ENCODE measurements around the gene SFRP2.
A peak's percentile ranks its signal among the peaks of the same experiment; 100 is the strongest.

The SFRP2 gene

DNA sequence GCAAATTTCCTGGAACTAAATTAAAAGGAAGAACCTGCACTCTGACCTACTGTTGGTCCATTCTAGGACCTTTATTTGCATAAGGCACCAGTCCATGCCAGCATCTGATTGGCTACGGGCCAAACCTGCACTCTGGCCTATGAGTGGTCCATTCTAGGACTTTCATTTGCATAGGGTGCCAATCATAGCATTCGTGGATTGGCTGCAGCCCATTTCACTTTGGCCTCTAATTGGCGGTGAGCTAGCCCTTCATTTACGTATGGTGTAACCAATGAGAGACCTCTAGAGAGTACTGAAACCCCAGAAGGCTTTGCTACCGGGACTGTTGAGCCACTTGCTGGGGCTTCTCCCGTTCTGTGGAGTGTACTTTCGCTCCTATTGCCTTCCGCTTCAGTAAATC, 23.0 kb downstream of the SFRP2 start:
- no peak for DNase-seq

DNA sequence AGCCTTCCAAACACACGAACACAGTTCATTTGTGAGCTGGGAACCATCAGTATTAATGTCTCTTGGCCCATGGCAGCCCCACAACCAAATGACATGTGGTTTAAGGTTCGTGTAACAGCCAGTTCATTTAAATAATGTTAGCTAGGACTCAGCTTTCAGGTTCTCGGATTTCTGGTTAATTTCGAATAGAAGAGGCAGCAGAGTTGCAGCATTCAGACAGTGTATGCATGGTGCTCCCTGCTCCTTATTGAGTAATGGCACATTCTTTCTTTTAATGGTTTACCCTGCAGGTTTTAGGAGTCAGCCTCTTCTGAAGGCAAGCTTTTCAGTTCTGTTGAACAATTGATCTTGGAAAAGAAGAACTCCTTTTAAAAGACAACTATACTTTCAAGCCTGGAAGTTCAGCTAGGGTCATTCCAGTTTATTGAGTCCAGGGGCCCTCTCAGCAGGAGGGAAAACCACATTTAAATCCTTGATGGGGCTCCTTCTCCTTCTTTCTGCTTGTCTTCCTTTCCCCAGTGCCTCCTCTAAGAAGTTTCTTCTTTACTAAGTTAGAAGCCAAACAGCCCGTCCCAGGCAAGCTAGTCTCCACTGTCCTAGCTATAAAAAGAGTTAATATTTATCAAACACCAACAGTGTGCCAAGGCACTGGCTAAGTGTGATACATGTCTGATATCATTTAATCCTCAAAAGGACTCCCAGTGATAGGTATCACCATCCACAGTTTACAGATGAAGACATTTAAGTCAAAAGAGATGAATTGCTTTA, 24.1 kb downstream of the SFRP2 start:
- no peak for DNase-seq

DNA sequence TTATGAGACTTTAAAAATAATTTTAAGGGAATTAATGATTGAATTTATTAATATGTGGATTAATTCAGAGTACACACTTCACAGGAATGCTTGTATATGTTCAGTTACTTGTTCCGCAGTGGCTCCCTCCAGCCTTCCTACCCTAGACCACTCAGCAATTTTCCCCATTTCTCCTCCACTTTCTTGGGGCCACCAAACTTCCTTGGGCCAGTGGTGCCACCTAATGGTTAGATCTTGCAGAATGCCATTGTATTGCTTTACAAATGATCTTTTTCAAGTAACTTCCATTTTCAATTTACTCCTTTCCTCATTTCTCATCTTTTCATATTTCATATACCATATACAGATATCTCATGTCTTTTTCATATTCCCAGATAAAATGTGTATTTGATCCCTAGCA, 25.5 kb downstream of the SFRP2 start:
- no peak for DNase-seq

DNA sequence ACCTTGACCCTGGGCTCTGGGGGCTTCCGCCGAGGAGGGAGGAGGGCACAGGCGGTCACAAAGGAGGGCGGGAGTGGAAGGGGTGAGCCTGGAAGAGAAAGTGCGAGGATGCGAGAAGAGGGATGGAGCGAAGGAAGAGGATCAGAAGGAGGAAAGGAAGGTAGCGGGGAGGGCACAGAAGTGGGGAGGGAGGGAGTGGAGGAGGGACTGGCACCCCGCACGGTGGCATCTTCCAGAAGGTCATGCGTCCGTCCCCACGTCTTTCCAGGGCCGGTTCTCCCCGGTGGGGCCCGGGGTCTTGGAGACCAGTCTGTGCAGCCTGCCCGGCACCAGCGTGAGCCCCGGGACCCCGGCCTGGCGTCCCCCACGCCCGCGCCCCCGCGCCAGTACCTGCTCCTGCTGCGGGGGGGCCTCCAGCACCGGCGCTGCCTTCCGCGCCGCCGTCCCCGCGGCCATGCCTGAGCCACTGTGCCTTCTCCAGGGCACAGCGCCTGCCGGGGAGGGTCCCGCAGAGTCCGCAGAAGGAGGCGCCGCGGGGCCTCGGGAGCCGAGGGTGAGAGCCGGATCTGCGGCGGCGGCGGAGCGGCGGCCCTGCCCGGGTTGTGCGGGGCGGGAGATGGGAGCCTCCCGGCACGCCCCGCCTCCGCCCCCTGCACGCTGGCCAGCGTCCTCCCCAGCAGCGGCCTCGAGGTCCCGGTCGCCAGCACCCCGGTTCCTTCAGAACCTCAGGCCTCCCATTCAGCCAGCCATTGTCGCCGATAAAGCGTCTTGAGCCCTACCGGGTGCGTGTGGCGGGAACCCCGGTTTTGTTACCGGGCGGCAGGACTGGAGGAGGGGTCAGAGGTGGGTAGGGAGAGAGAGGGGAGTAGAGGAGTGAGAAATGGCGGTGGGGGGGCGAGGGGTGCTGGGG, 29.2 kb downstream of the SFRP2 start, which contains the start of gene RNF175:
TSS of gene RNF175 (minus strand) at position 618 of the 910 bp plus-strand sequence. CDS start at position 456, 162 bp downstream.
- no peak for DNase-seq

DNA sequence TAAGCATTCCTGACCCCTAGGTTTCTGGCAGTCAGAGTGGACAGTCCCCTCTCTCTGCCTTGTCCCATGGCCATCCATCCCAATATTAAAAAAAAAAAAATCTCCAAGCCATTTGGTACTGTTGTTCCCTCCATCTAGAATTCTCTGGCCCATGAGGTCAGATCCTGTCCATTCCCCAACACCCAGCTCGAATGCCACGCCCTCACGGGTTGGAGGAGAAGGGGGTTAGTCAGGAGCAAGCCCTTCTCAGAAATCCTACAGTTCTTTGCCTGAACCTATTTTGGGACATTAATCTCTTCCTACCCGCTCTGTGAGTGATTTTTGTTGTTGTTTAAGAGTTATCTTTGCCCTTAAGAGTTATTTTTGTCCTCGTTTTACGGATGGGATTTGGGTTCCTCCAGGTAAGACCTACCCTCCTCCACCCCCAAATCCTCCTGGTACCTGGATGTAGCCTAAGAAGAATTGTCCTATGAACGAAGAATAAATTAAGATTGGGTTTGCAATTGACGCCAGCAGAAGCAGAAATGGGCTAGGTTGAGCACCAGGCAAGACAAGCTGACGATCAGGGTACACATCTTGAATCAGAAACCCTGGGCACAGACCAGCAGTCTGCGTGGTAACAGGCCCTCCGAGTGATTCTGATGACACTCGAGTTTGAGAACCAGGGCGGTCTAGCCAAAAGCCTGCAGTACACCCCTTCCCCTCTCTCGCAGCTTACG, 30.0 kb downstream of the SFRP2 start:
- DNase-seq: no peak

DNA sequence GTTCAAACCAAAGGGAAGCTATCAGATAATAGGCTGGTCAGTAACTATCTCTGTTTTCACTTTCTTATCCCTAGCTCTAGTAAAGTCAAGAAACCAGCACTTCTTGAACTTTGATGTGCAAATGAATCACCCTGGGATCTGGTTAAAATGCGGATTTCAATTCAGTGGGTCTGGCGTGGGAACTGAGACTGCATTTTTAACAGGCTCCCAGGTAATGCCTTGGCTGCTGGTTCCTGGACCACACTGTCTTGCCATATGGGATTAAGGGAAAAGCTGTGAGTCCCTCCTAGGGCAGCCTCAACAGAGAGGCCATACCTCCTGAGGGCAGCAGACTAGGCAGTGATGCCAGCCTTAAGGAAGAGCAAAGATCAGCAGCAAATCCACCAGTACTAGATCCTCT, 30.7 kb downstream of the SFRP2 start:
- no peak for DNase-seq

DNA sequence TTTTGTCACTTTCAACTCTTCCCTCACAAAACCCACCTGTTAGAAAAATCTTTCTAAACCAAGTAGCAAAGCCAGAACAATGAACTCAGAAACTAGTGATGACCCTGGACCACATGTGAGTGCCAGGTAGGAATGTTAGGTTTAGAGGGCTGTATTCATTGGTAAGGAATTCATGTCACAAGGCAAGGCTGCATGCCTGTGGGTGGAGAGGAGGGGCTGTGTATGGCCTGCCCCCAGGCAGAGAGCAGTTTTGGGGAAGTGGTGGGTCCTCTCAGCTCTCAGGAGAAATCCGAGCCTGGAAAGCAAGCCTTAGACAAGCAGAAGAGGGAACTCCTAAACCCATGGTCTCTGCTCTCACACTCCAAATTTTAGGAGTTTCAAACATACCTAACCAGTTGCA, 31.5 kb downstream of the SFRP2 start:
- no peak for DNase-seq

DNA sequence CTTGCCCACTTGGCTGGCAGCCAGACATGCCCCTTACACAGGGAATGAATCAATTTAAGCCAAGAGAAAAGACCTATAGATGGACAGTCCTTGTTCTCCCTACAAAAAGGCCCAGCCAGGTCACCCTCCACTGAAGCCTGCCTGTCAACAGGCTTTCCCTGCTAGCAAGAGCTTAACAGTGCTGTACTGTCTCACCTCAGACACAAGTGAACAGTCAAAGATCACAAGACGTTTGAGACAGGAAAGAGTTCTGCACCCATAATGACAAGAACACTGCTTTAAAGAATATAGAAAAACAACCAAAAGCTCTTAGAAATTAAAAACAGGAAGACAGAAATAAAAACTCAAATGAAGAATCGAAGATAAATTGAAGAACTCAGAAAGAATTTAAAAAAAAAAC, 33.7 kb downstream of the SFRP2 start:
- no peak for DNase-seq

DNA sequence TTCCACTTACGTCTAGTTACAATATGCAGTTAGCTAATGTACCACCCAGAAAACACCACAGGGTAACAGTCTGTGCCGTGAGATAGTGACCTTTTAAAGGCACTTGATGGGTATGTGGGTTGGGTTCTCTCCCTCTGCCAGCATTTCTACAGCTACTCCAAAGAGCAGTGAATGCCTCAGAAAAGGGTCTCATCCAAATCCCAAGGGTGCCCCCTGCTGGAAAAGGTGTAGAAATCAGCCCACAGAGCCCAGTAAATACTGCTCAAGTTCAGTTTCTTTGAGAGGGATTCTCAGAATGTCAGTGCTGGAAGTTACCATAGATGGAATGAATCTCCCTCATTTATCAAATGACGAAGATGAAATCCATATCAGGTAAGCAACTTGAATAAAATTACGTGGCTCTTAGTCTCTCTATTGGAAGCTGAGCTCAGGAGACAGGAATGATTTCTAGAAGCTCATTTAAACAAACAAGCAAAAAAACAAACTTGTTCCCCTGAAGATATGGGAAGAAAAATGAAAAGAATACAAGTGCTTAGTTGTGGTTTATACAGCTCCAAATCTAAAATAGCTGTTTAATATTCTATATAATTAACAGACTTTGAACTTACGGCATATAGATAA, 38.6 kb downstream of the SFRP2 start:
- DNase-seq: peak; percentile 2

DNA sequence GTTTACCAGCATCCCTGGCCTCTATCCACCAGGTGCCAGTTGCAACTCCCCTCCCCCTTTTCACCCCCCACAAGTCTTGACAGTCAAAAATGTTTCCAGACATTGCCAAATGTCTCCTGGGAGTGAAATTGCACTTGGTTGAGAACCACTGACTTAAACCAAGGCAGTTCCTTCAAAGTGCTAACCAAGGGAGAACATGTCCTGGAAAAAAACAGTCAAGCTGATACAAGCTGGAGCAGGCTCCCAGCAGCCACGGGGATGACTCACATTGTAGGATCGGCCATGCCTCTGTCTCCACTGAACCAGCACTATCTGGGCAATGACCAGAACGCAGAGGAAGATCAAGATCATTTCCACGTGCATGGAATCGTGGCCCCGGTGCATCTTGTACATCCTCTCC, 40.5 kb downstream of the SFRP2 start:
- DNase-seq: no peak

DNA sequence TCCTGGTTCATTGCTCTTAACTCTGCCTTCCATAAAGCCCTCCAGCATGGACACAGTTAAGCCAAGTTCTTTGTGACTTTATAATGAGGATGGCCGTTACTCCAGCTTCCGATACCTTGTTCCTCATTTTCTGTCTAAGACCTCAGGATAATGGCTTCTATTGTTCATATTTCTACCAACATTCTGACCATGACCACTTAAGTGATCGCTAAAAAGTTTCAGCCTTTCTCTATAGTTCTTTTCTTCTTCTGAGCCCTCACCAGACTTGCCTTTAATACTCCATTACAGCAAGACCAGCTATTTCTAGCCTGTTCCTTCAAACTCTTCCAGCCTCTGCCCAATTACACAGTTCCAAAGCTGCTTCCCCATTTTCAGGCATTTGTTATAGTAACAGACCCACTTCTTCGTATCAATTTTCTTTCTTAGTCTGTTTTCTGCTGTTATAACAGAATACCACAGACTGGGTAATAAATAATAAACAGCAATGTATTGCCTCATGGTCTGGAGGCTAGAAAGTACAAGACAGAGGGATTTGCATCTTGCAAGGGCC, 41.4 kb downstream of the SFRP2 start:
- DNase-seq: no peak

DNA sequence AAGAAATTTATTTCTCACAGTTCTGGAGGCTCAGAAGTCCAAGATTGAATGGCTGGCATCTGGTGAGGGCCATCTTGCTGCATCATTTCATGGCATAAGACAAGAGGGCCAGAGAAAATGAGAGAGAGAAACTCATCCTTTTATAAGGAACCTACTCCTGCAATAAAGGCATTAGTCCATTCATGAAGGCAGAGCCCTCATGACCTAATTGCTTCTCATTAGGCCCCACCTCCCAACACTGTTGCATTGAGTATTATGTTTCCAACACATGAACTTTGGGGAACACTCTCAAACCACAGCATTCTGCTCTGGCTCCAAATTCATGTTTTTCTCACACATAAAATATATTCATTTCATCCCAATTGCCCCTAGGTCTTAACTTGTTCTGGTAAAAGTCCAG, 43.2 kb downstream of the SFRP2 start:
- no peak for DNase-seq

DNA sequence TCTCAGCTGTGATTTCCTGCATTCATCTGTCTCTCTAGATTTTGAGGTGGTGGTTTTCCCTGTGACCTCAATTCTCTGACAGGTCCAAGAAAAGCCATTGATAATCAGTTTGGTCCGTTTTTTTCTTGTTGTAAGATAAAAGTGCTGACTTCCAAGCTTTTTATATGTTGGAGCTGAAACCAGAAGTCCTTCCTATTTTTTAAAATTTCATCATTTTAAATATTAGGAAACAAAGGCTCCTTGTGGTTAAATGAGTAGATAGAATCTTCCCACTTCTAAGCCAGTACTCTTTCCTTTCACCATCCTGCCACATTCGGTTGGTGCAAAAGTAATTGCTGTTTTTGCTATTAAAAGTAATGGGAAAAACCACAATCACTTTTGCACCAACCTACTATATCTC, 47.3 kb downstream of the SFRP2 start:
- no peak for DNase-seq

DNA sequence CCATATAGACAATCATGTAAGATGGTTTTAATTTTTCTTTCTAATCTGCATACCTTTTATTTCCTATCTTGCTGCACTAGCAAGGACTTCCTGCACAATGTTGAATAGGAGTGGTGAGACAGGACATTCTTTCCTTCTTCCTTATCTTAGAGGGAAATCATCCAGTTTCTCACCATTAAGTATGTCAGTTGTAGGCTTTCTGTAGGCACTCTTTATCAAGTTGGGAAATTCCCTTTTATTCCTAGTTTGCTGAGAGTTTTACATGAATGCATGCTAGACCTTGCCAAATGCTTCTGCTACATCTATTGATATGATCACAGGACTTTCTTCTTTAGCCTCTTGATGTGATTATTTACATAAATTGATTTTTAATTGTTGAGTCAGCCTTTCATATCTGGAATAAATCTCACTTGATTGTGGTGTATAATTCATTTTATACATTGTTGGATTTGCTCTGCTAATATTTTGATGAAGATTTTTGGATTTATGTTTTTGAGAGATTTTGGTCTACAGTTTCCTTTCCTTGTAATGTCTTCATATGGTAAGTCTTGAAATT, 52.9 kb downstream of the SFRP2 start:
- DNase-seq: no peak

DNA sequence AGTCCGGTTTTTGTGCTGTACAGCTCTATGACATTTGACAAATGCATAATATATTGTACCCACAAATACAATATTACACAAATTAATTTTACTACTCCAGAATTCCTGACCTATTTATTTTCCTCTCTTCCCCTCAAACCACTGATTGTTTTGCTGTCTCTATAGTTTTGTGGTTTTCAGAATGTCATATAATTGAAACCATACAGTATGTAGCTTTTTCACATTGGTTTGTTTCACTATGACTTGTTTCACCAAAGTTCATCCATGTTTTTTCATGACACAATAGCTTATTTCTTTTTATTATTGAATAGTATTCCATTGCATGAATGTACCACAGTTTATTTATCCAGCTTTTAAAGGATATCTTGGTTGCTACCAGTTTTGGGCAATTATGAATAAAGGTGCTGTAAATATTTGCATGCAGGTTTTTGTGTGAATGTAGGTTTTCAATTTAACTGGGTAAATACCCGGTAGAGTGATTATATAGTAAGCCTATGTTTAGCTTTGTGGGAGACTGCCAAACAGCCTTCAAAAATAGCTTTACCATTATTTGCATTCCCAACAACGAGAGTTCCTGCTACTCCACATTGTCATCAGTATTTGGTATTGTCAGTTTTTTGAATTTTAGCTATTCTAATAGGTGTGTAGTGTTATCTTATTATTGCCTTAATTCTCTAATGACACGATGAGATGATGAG, 55.0 kb downstream of the SFRP2 start:
- DNase-seq: no peak

DNA sequence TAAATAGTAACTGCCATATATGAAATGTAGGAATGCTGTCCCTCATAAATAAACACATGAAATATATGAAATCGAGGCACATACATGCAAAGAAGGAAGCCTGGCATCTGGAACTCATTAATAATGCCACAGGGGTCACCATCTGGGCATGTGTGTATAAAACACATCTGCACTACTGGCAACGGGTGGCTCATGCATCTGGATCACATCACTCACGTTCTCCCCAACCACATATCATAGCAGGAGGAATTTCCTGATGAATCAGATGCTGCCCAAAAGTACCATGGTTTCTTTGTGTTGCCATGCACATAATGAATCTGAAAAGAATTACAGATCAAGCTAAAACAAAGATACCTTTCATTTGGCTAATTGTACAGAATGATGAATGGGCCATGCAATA, 57.6 kb downstream of the SFRP2 start:
- no peak for DNase-seq

Measured in GOT3 (cell line).